ENCODE data around the gene A2M. TPM values are rescaled to one million over a fixed set of nuclear protein-coding genes. Genes with fewer than 3 reads are reported as not detected.

A2M gene
- total and polyA plus RNA-seq, 2 donors (not counting 1 experiment from before 2014, with no cell fraction given): 0.04 TPM; not detected in 1

GRCh38 chr12:9098463-9099026 is 17.2 kb downstream of the A2M start:
- TF ChIP-seq EZH2 (IDR thresholded peaks at IDR 0.05; ENCODE audit: borderline replicate concordance, insufficient read depth, low read depth, low read length, poor library complexity, severe bottlenecking): no peak
- no peak for TF ChIP-seq CTCF (IDR thresholded peaks at IDR 0.05)
- H3K9ac ChIP-seq (ENCODE audit: low read length): no peak overlapping the region
- no peak overlapping the region for H3K27ac Mint-ChIP-seq
- CTCF ChIA-PET: no interaction called here
- H2AFZ ChIP-seq (ENCODE audit: insufficient read depth, low read depth, low read length, poor library complexity, severe bottlenecking): no peak overlapping the region
- H3K4me2 ChIP-seq (replicated peaks; ENCODE audit: low read depth, low read length, poor library complexity, severe bottlenecking): no peak overlapping the region
- H3K27me3 Mint-ChIP-seq: no peaks in the 10 kb centered on the region
- intact Hi-C loops (cut with micrococcal nuclease): no loop called here
- no peaks in the 10 kb centered on the region for H3K36me3 ChIP-seq (replicated peaks in 1 of 2; ENCODE audit: control extremely low read depth in 1 of 2, control insufficient read depth in 1 of 2, extremely low read depth in 1 of 2, insufficient read depth in 2 of 2, low read length in 1 of 2)
- H3K4me1 Mint-ChIP-seq: no peaks in the 10 kb centered on the region
- DNase-seq: no peak
- no peaks in the 10 kb centered on the region for H4K20me1 ChIP-seq (ENCODE audit: control insufficient read depth, insufficient read depth, low read length, poor library complexity, severe bottlenecking)
- no peaks in the 10 kb centered on the region for H3K9me3 Mint-ChIP-seq (ENCODE audit: insufficient read depth)
- no peaks in the 10 kb centered on the region for H3K79me2 ChIP-seq (ENCODE audit: control insufficient read depth, insufficient read depth, low read length)
- no peaks in the 10 kb centered on the region for H3K9me3 ChIP-seq (ENCODE audit: control extremely low read depth in 1 of 3, control insufficient read depth in 2 of 3, insufficient read depth in 1 of 3, low read length in 2 of 3)
- H3K4me3 ChIP-seq (ENCODE audit: control extremely low read depth in 1 of 5, extremely low read depth in 1 of 5, insufficient read depth in 1 of 5, low read depth in 2 of 5, low read length in 4 of 5): no peak overlapping the region
- no peak for ATAC-seq (ENCODE audit: low read depth)
- no peaks in the 10 kb centered on the region for H3K4me1 ChIP-seq (ENCODE audit: control insufficient read depth in 2 of 2, insufficient read depth in 2 of 2, low read length in 2 of 2)
- WGBS (ENCODE audit: insufficient coverage): 95% methylated on average over 10 of the region's 14 CpGs
- POLR2A ChIA-PET: no interaction called here
- no peak overlapping the region for H3K4me3 Mint-ChIP-seq
- no peaks in the 10 kb centered on the region for H3K27me3 ChIP-seq (replicated peaks in 1 of 4; ENCODE audit: control extremely low read depth in 1 of 4, control insufficient read depth in 3 of 4, insufficient read depth in 4 of 4, low read length in 3 of 4)
- H3K27ac ChIP-seq (ENCODE audit: low read length in 2 of 2): no peak overlapping the region

- Histone ChIP-seq H2AFZ (ENCODE audit: insufficient read depth, low read depth, low read length, poor library complexity, severe bottlenecking) (no peak overlapping the region), H3K27ac (ENCODE audit: low read length in 2 of 2) (no peak overlapping the region), H3K9ac (ENCODE audit: low read length) (no peak overlapping the region), H3K9me3 (ENCODE audit: control extremely low read depth in 1 of 3, control insufficient read depth in 2 of 3, insufficient read depth in 1 of 3, low read length in 2 of 3) (no peaks in the 10 kb centered on the region), H3K27me3 (replicated peaks in 1 of 4; ENCODE audit: control extremely low read depth in 1 of 4, control insufficient read depth in 3 of 4, insufficient read depth in 4 of 4, low read length in 3 of 4) (no peaks in the 10 kb centered on the region), H3K4me3 (ENCODE audit: control extremely low read depth in 1 of 5, extremely low read depth in 1 of 5, insufficient read depth in 1 of 5, low read depth in 2 of 5, low read length in 4 of 5) (no peak overlapping the region), H3K36me3 (replicated peaks in 1 of 2; ENCODE audit: control extremely low read depth in 1 of 2, control insufficient read depth in 1 of 2, extremely low read depth in 1 of 2, insufficient read depth in 2 of 2, low read length in 1 of 2) (no peaks in the 10 kb centered on the region), H4K20me1 (ENCODE audit: control insufficient read depth, insufficient read depth, low read length, poor library complexity, severe bottlenecking) (no peaks in the 10 kb centered on the region), H3K4me2 (replicated peaks; ENCODE audit: low read depth, low read length, poor library complexity, severe bottlenecking) (no peak overlapping the region), H3K79me2 (ENCODE audit: control insufficient read depth, insufficient read depth, low read length) (no peaks in the 10 kb centered on the region), H3K4me1 (ENCODE audit: control insufficient read depth in 2 of 2, insufficient read depth in 2 of 2, low read length in 2 of 2) (no peaks in the 10 kb centered on the region)
- Mint-ChIP-seq H3K27me3 (no peaks in the 10 kb centered on the region), H3K27ac (no peak overlapping the region), H3K4me1 (no peaks in the 10 kb centered on the region), H3K9me3 (ENCODE audit: insufficient read depth) (no peaks in the 10 kb centered on the region), H3K4me3 (no peak overlapping the region)
- no peak for TF ChIP-seq EZH2 (IDR thresholded peaks at IDR 0.05; ENCODE audit: borderline replicate concordance, insufficient read depth, low read depth, low read length, poor library complexity, severe bottlenecking)
- no peak for TF ChIP-seq CTCF (IDR thresholded peaks at IDR 0.05)
- ATAC-seq (ENCODE audit: low read depth): no peak
- ChIA-PET POLR2A (no interaction called here), CTCF (no interaction called here)
- intact Hi-C loops (cut with micrococcal nuclease): no loop called here
- DNase-seq: no peak
- WGBS (ENCODE audit: insufficient coverage): no CpG with 5 or more reads among the region's 6 CpGs
Measured at GRCh38 chr12:9098115-9098452, 17.6 kb downstream of the A2M start.
